Fibroblast of mammary gland (primary cell): ENCODE results near the gene POU6F1.
"Not testable (repeated sequence)": the region's sequence is repeated elsewhere in the genome, so short reads cannot be mapped to it uniquely, and the experiment has no call there.

ENCODE experiments used
- DNase-seq: peaks from one replicate; pipeline ENCODE4 v3.0.0-alpha.2; 2010; ENCODE audit warnings: low read depth
- H3K4me3 ChIP-seq: 2 replicates; pipeline ENCODE4 v1.5.1; 2011; ENCODE audit warnings: low read depth, mild to moderate bottlenecking, low read length, moderate library complexity; ENCODE audit not compliant: control insufficient read depth
- TF ChIP-seq, protein P1 (sequence below): conservative IDR thresholded peaks from 2 replicates; pipeline ENCODE4 v1.5.1; 2011; ENCODE audit warnings: low read depth, low read length, inconsistent platforms; ENCODE audit not compliant: control insufficient read depth, insufficient read depth

The POU6F1 gene

DNA sequence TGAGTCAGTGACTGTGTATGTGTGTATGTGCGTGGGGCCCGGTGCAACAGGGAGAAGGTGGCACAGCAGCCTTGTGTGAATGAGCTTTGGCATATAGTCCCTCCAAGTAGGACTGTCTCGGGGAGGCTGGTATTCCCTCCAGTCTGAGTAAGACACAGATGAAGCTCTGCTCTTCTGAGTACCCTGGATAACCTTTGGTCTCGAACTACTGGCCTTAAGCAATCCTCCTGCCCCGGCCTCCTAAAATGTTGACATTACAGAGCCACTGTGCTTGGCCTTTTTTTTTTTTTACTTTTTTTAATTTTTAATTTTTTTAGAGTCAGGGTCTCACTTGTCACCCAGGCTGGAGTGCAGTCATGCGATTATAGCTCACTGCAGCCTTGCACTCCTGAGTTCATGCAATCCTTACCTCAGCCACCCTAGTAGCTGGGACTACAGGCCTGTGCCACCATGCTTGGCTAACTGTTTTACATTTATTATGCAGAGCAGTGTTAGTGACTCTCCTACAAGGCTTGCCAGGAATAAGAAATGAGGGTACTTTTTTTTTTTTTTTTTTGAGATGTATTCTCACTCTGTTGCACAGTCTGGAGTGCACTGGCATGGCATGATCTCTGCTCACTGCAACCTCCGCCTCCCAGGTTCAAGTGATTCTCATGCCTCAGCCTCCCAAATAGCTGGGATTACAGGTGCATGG lies 11.4 kb upstream of the POU6F1 start:
- H3K4me3 ChIP-seq, result no peak overlapping the region
- TF ChIP-seq, protein P1, sequence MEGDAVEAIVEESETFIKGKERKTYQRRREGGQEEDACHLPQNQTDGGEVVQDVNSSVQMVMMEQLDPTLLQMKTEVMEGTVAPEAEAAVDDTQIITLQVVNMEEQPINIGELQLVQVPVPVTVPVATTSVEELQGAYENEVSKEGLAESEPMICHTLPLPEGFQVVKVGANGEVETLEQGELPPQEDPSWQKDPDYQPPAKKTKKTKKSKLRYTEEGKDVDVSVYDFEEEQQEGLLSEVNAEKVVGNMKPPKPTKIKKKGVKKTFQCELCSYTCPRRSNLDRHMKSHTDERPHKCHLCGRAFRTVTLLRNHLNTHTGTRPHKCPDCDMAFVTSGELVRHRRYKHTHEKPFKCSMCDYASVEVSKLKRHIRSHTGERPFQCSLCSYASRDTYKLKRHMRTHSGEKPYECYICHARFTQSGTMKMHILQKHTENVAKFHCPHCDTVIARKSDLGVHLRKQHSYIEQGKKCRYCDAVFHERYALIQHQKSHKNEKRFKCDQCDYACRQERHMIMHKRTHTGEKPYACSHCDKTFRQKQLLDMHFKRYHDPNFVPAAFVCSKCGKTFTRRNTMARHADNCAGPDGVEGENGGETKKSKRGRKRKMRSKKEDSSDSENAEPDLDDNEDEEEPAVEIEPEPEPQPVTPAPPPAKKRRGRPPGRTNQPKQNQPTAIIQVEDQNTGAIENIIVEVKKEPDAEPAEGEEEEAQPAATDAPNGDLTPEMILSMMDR, result no peak
- DNase-seq, result no peak

DNA sequence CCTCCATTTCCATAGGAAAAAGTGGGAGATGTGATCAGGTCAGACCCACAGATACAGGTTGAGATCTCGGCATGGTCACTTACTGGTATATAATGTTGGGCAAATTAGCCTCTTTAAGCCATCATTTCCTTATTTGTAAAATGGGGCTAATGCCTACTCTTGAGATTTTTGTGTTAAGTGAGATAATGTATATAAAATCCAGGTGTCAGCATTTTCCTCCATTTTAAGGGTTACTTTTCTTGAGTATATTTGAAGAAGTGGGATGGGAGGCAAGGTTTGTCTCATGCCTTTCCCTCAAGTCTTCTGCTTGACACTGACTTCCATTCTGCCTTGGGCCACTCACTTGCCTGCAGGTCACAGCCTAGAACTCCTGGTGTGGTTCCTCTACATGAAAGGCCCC lies 10.1 kb upstream of the POU6F1 start:
- TF ChIP-seq, protein P1, result no peak
- DNase-seq, result no peak
- no peak overlapping the region for H3K4me3 ChIP-seq

DNA sequence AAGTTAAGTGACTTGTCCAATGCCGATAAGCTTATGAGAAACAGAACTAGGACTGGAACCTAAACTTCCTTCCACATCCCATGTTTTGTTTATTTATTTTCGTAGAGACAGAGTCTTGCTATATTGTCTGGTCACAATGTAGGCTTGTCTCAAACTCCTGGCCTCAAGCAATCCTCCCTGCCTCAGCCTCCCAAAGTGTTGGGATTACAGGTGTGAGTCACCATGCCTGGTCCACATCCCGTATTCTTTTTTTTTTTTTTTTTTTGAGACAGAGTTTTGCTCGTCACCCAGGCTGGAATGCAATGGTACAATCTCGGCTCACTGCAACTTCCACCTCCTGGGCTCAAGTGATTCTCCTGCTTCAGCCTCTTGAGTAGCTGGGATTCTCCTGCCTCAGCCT lies 9.2 kb upstream of the POU6F1 start:
- DNase-seq, H3K4me3 ChIP-seq: not testable (repeated sequence)

DNA sequence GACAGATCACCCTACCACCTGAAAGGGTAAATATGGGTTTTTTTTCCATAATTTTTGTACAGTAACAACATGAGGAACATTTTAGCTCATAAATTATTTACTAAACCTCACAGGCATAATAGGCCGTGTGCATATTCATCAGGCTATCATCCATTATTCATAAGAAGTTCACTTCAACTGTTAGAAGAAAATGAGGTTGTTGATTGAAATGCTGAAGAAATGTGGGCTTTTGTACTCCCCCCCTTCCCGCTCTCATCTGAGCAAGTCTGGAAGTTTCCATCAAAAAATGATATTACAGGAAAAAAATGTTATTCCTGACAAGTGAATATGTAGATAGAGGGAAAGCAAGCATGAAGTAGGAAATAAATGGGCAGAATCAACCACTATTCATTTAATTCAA lies 7.9 kb upstream of the POU6F1 start:
- TF ChIP-seq, protein P1, result no peak
- H3K4me3 ChIP-seq, result no peak overlapping the region
- no peak for DNase-seq

GRCh38 chr12:51225234-51225633 lies 7.4 kb upstream of the POU6F1 start:
- no peak overlapping the region for H3K4me3 ChIP-seq
- TF ChIP-seq, protein P1, result no peak
- DNase-seq, result no peak

- no peak for DNase-seq
- TF ChIP-seq, protein P1, result no peak
- no peak overlapping the region for H3K4me3 ChIP-seq
Measured at GRCh38 chr12:51224625-51225024, 6.8 kb upstream of the POU6F1 start.

- H3K4me3 ChIP-seq, result no peak overlapping the region
- TF ChIP-seq, protein P1, result no peak
Measured at GRCh38 chr12:51222461-51222860, 4.6 kb upstream of the POU6F1 start.

DNA sequence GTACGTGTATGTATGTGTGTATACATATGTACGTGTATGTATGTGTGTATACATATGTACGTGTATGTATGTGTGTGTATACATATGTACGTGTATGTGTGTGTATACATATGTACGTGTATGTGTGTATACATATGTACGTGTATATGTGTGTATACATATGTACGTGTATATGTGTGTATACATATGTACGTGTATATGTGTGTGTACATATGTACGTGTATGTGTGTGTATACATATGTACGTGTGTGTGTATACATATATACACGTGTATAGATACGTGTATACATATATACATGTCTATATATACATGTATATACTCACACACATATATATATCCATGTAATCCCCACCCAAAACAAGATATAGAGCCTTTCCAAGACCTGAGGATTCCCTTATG lies 2.0 kb upstream of the POU6F1 start:
- not testable (repeated sequence) for DNase-seq, H3K4me3 ChIP-seq

More at GRCh38 chr12:51222461-51222860, 4.6 kb upstream of the POU6F1 start:
- DNase-seq, result no peak
